NOMO-1 treated with dmso at 0.1 percent for 144 hours (cell line): ENCODE results near the gene REXO1.

ENCODE experiments used
- DNase-seq: peaks from one replicate; lab custom pipeline; 2025; ENCODE audit not compliant: unreplicated experiment; lab: John Stamatoyannopoulos, UW

The REXO1 gene

GRCh38 chr19:1862424-1863327 lies 14.4 kb upstream of the REXO1 start:
- no peak for DNase-seq

GRCh38 chr19:1862068-1862423 lies 13.8 kb upstream of the REXO1 start:
- DNase-seq: no peak

GRCh38 chr19:1861599-1862031 lies 13.3 kb upstream of the REXO1 start:
- no peak for DNase-seq

- DNase-seq: no peak
These were observed 12.7 kb upstream of the REXO1 start for GRCh38 chr19:1860821-1861598.

- DNase-seq: no peak
These were observed 11.9 kb upstream of the REXO1 start for GRCh38 chr19:1860042-1860775.

- no peak for DNase-seq
These were observed 11.1 kb upstream of the REXO1 start for GRCh38 chr19:1859331-1859781.

DNA sequence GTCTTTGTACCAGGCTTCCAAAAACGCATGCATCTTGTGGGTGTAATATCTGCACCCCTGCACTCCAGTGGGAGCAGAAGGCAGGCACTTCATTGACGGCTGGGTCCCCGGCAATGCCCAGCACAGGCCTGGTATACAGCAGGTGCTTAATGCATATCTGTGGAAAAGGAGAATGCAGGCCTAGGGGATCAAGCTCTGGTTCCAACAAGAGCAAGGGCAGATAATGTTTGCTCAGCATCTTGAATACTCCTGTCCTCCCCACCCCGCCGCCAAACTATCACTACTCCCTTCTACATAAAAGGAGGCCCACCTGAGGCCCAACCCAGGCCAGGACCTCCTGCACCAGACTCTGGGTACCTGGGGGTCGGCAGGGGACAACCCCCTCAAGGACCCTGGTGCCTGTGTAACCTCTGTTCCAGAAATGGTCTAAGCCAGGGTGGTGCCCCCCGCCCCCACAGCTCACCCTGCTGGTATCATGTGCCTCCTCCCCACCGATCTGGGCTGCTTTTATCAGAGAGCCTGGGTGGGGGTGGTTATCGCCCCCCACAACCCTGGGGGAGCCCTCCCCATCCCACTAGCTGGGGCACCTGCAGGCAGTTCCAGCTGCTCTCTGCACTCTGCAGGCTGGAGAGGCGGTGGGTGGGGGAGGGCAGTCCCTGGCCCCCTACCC lies 10.3 kb upstream of the REXO1 start:
- DNase-seq: no peak

DNA sequence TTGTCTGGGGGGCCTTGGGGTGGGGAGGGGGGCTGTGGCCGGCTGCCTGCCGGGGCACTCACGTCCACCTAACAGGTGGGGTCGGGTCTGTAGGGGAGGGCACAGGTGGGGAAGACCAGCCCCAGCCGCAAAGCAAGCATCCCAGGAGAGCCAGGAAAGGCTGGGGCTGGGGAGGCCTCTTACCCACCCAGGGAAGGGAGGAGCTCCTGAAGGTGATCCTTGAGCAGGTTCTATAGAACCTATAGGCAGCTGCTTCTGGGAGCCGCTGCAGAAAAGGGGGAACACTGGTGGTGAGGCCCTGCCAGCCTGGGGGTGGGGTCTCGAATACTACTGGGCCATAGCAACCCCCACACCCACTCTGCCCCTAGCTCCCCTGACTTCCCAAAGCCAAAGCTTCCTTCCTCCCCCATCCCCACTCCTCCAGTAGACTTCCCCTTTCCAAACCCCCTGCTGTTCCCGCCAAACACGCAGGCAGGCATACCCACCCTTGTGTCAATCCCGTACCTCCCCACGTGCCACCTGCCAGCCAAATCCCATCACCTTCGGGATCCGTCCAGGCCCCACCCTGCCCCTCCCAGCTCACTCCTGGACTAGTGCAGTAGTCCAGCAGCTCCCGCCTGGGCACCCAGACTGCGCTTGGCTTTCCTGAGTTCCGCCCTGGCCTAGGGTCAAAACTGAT lies 9.5 kb upstream of the REXO1 start:
- DNase-seq: no peak

- peak; percentile 88 for DNase-seq
These were observed 8.7 kb upstream of the REXO1 start for GRCh38 chr19:1856698-1857603.

DNA sequence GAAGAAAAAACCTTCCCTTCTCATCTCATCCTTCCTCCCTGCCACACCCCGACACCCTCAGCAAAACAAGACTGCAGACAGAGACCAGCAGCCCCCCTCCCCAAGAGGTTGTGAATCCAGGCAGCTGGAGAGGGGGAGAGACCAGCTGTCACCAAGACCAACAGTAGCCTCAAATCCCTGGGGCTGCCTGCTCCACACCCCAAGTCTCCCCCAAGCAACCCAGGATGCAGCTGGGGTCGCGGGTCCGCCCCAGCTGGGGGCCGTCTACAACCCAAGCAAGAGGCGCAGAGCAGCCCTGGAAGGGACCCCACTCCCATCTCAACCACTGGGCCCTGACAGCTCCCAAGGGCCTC lies 8.0 kb upstream of the REXO1 start:
- no peak for DNase-seq

DNA sequence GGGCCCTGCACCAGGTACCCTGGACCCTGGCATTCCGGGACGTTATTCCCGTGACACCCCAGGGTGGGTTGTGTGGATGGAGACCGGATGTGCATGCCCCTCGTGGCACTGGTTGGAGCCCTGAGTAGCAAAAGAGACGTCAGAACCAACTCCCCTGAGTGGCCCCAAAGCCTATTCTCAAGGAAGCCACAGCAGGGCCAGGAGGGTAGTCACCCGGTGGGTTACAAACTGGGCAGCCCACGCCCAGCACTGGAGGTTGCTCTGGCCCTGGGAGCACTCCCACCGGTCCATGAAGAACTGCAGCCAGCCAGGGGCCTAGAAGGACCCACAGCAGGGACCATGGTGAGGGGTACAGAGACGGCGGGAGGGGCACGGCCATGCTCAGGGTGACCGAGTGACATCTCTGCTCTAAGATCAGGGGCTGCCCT lies 7.6 kb upstream of the REXO1 start:
- no peak for DNase-seq

DNA sequence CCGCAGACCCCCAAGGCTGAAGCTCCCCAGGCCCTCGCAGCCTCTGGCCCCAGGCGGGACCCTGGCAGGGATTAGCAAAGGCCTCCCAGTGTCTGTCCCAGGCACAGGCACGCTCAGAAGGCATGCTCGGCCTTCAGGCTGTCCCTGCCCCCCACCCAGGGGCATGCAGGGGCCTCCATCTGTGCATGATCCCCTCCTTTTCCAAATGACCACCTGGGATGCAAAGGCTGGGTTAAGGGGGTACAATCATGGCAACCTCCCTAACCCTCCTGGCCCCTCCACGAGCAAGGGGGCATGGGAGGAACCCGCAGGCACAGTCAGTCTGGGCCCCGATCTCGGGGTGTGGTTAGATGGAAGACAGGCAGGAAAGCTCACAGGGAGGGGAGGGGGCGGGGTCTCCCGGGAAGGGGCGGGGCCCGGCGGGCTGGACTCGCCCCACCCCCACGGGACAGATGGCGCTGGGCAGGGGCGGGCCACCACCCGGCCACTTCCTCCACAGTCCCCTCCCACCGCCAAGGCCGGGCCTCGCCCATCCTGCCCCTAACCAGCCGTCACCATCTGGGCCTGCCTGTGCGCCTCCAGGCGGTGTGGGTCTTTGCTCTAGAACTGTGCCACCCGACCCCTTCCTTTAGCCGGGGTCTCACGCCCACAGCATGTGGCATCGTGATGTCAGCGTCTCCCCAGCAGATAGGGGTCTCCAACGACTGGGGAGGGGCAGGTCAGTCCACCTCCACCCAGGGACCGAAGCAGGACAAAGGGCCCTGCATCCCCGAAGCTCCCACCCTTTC lies 7.0 kb upstream of the REXO1 start:
- peak; percentile 93 for DNase-seq

GRCh38 chr19:1854542-1855039 lies 6.3 kb upstream of the REXO1 start:
- DNase-seq: peak; percentile 55

GRCh38 chr19:1854039-1854541 lies 5.8 kb upstream of the REXO1 start:
- DNase-seq: no peak

DNA sequence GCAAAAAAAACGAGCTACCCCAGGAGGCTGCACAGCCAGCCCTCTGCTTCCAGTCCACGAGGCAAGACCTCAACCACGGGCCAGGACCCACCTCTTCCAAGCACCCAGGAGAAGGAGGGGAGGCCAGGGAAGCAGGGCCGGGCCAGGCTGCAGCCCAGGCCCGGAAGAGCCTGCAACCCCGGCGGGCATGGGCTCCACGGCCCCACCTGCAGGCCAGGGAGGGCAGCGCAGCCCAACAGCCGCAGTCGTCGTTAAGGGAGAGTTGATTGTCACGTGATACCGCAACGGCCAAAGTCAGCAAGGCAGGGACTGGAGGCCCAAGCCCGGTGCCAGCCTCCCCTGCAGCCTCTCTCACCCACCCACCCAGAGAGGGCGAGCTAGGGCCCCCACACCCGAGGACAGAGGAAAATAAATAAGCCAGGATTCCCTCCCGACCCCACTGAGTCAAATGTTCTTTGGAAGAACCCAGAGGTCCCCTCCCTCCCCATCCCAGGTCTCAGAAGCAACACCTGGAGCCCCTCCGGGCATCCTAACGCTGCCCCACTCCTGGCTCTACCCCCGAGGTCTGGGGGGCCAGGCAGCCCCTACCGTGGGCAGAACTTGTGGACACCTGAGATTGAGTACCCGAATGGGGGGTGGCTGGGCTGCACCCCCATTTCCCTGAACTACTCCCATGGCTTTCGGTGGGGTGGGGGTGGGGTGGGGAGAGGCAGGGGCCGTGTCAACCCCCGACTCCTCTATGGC lies 5.2 kb upstream of the REXO1 start:
- DNase-seq: peak; percentile 84

GRCh38 chr19:1852581-1853128 lies 4.4 kb upstream of the REXO1 start:
- DNase-seq: no peak
